Measurements from ENCODE around the gene CCDC97. TPM values are rescaled to one million over a fixed set of nuclear protein-coding genes. Genes with fewer than 3 reads are reported as not detected.

CCDC97 gene
- total RNA-seq, 1 experiment from 2014 or later, result 18.3 TPM

DNA sequence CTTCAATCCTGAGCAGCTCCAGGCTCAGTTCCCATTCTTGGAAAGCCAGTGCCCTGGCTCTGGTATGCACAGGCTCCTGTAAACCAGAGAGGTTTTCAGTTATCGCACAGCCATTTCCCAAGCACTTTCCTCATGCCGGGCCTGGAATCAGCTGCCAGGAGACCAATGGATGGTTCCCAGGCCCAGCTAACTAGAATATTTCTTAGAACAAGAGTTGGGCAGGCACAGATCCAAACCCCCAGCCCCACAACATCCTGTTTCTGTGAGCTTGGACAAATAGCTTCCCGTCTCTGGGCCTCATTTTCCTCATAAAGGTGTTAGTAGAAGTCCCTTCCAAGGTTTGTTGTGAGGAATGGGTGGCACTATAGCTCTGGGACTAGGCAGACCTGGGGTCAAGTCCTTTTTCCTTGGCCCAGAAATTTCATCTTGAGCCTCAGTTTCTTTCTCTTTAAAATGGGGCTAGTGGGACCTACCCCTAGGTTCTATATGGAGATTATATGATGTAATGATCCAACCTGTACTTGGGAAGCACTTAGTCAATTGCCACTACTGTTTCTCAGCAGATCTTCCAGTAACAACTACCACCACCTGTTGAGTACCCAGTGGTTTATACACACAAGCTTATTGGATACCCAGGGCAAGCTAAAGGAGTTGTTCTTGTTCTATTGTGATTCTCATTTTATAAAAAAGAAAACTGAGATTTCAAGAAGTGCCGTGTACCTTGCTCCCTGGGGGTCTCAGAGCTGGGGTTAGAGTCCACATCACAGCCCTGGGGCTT lies 5.1 kb upstream of the CCDC97 start:
- Histone ChIP-seq H3K4me1 (ENCODE audit: insufficient read depth, low read length) (peaks cover 5% of the 10 kb centered on the region; the same call in 1 of the 2 replicates), H3K9ac (ENCODE audit: low read length) (no peak overlapping the region), H3K27ac (ENCODE audit: low read length) (no peak overlapping the region), H3K79me2 (ENCODE audit: low read length) (no peaks in the 10 kb centered on the region), H3K4me2 (ENCODE audit: low read length) (no peak overlapping the region), H3K36me3 (ENCODE audit: low read depth, low read length) (peaks cover 46% of the 10 kb centered on the region), H3K27me3 (ENCODE audit: low read length) (no peaks in the 10 kb centered on the region), H2AFZ (ENCODE audit: low read length) (no peak overlapping the region), H3F3A (ENCODE audit: low read length, unreplicated experiment) (no peaks in the 10 kb centered on the region), H3K9me2 (replicated peaks; ENCODE audit: low read length) (no peaks in the 10 kb centered on the region), H3K4me3 (ENCODE audit: low read length) (no peak overlapping the region), H4K20me1 (ENCODE audit: low read length) (no peaks in the 10 kb centered on the region), H3K9me3 (ENCODE audit: low read length) (no peaks in the 10 kb centered on the region)
- TF ChIP-seq CTCF (conservative IDR thresholded peaks at IDR 0.05; ENCODE audit: low read depth, low read length), result no peak
- BruUV-seq (replicated peaks), result no TSS peak
- ATAC-seq (no peak), DNase-seq (no peak)
- POLR2A ChIA-PET (ENCODE audit: unreplicated experiment), result no interaction called here
- CTCF ChIA-PET, result no interaction called here
- intact Hi-C loops (cut with micrococcal nuclease), result no loop called here

GRCh38 chr19:41305927-41306793 lies 3.8 kb upstream of the CCDC97 start:
- BruUV-seq (replicated peaks), result no TSS peak
- no peak overlapping the region for H3K4me3 ChIP-seq (ENCODE audit: low read length)
- ATAC-seq (no peak), DNase-seq (no peak)
- no peaks in the 10 kb centered on the region for H3K9me2 ChIP-seq (replicated peaks; ENCODE audit: low read length)
- no peaks in the 10 kb centered on the region for H4K20me1 ChIP-seq (ENCODE audit: low read length)
- no peak overlapping the region for H3K4me2 ChIP-seq (ENCODE audit: low read length)
- intact Hi-C loops (cut with micrococcal nuclease), result no loop called here
- H2AFZ ChIP-seq (ENCODE audit: low read length), result no peak overlapping the region
- no peaks in the 10 kb centered on the region for H3K27me3 ChIP-seq (ENCODE audit: low read length)
- H3K36me3 ChIP-seq (ENCODE audit: low read depth, low read length), result peaks cover 35% of the 10 kb centered on the region
- H3K9me3 ChIP-seq (ENCODE audit: low read length), result no peaks in the 10 kb centered on the region
- peaks cover 7% of the 10 kb centered on the region for H3K79me2 ChIP-seq (ENCODE audit: low read length)
- H3F3A ChIP-seq (ENCODE audit: low read length, unreplicated experiment), result no peaks in the 10 kb centered on the region
- peaks cover 8% of the 10 kb centered on the region; the same call in 1 of the 2 replicates for H3K4me1 ChIP-seq (ENCODE audit: insufficient read depth, low read length)
- no peak overlapping the region for H3K9ac ChIP-seq (ENCODE audit: low read length)
- no peak for TF ChIP-seq CTCF (conservative IDR thresholded peaks at IDR 0.05; ENCODE audit: low read depth, low read length)
- TF ChIP-seq EZH2 (IDR thresholded peaks at IDR 0.05; ENCODE audit: low read length, unreplicated experiment), result no peak
- TF ChIP-seq EZH2phosphoT487 (IDR thresholded peaks at IDR 0.05; ENCODE audit: borderline replicate concordance, low read length), result no peak
- ChIA-PET CTCF (no interaction called here), POLR2A (ENCODE audit: unreplicated experiment) (interaction anchor here (0.6 kb wide), 1 partner anchor 45 kb away, joined by 3 read pairs; no protein-coding TSS in a partner anchor)
- no peak overlapping the region for H3K27ac ChIP-seq (ENCODE audit: low read length)

All from PC-3 (cell line).